Peyer's patch (tissue), 4 donors: ENCODE data around the gene LEKR1. TPM values are rescaled to one million over a fixed set of nuclear protein-coding genes. Genes with fewer than 3 reads are reported as not detected.
"Not testable (repeated sequence)": the region's sequence is repeated elsewhere in the genome, so short reads cannot be mapped to it uniquely, and the experiment has no call there.

ENCODE experiments used
- DNase-seq, 3 donors: peaks; one replicate each; pipeline ENCODE4 v3.0.0-alpha.2; 2017 to 2019
- H3K27ac ChIP-seq, 4 donors: fragments of 200-600 bp; sonication (generic); one replicate each; pipeline ENCODE4 v1.5.1; 2016 to 2019
- H3K27me3 ChIP-seq, 2 donors: fragments of 200-600 bp; sonication (generic); one replicate each; pipeline ENCODE4 v1.5.1; 2019
- H3K36me3 ChIP-seq, 3 donors: fragments of 200-600 bp; sonication (generic); one replicate each; pipeline ENCODE4 v1.5.1; 2016 to 2019
- H3K4me1 ChIP-seq, 4 donors: fragments of 200-600 bp; sonication (generic); one replicate each; pipeline ENCODE4 v1.5.1; 2016 to 2019
- H3K4me3 ChIP-seq, 4 donors: fragments of 200-600 bp; sonication (generic); 1 replicate in 3 of 4; 2 replicates in 1 of 4; pipeline ENCODE4 v1.5.1; 2016 to 2019; ENCODE audit warnings: mild to moderate bottlenecking in 1 of 4
- H3K9me3 ChIP-seq, 4 donors: fragments of 200-600 bp; sonication (generic); one replicate each; pipeline ENCODE4 v1.5.1; 2016 to 2019; ENCODE audit warnings: mild to moderate bottlenecking in 1 of 4
- POLR2A ChIP-seq, 2 donors: fragments of 450-650 bp; IDR thresholded peaks; one replicate each; pipeline ENCODE4 v1.5.1; 2017; ENCODE audit warnings: antibody characterized with exemption in 2 of 2, mild to moderate bottlenecking in 2 of 2, moderate library complexity in 2 of 2
- total RNA-seq, 4 donors: library from RNA; depleted of rRNA; stranded (reverse); fragments of >200 nt; gene quantifications; one replicate each; pipeline ENCODE4 v1.1.0, GENCODE V29; 2016
- TF ChIP-seq, protein P1 (sequence below), 6 experiments: fragments of 450-650 bp in 4 of 6; fragments of 200-600 bp in 2 of 6; sonication (generic) in 1 of 6; IDR thresholded peaks; one replicate each; pipeline ENCODE4 v1.5.1; 2017 to 2019; ENCODE audit warnings: antibody characterized with exemption in 6 of 6, mild to moderate bottlenecking in 3 of 6, moderate library complexity in 1 of 6

Gene LEKR1
- total RNA-seq, 4 donors from 2014 or later = 0.85 to 9.1 (median 0.94) TPM; not detected in 1

DNA sequence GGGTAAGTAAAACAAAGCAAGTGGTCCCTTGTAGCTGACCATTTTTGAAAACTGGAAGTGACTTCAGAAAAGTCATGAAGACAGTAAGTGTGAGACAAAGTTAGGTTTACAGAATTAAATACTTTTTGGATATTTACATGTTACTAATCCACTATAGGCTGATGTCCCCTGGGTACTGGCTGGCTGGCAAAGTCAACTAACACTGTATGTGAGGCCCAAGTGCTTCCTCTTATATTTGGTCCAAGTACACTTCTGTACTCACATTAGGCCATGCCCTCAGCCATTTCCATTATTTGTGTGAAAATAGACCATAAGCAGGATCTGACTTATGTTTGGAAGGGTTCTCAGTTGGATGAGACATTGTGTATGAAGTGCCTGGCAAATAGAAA, 5.5 kb upstream of the LEKR1 start:
- Histone ChIP-seq H3K9me3 (no peaks in the 10 kb centered on the region), H3K27me3 (no peaks in the 10 kb centered on the region), H3K27ac (no peak overlapping the region), H3K36me3 (no peaks in the 10 kb centered on the region), H3K4me1 (peaks cover 0 to 11% (median 7%) of the 10 kb centered on the region in 4 donors), H3K4me3 (no peak overlapping the region)
- DNase-seq = no peak
- TF ChIP-seq POLR2A (IDR thresholded peaks at IDR 0.05) = no peak
- TF ChIP-seq, protein P1, sequence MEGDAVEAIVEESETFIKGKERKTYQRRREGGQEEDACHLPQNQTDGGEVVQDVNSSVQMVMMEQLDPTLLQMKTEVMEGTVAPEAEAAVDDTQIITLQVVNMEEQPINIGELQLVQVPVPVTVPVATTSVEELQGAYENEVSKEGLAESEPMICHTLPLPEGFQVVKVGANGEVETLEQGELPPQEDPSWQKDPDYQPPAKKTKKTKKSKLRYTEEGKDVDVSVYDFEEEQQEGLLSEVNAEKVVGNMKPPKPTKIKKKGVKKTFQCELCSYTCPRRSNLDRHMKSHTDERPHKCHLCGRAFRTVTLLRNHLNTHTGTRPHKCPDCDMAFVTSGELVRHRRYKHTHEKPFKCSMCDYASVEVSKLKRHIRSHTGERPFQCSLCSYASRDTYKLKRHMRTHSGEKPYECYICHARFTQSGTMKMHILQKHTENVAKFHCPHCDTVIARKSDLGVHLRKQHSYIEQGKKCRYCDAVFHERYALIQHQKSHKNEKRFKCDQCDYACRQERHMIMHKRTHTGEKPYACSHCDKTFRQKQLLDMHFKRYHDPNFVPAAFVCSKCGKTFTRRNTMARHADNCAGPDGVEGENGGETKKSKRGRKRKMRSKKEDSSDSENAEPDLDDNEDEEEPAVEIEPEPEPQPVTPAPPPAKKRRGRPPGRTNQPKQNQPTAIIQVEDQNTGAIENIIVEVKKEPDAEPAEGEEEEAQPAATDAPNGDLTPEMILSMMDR (IDR thresholded peaks at IDR 0.05) = no peak

DNA sequence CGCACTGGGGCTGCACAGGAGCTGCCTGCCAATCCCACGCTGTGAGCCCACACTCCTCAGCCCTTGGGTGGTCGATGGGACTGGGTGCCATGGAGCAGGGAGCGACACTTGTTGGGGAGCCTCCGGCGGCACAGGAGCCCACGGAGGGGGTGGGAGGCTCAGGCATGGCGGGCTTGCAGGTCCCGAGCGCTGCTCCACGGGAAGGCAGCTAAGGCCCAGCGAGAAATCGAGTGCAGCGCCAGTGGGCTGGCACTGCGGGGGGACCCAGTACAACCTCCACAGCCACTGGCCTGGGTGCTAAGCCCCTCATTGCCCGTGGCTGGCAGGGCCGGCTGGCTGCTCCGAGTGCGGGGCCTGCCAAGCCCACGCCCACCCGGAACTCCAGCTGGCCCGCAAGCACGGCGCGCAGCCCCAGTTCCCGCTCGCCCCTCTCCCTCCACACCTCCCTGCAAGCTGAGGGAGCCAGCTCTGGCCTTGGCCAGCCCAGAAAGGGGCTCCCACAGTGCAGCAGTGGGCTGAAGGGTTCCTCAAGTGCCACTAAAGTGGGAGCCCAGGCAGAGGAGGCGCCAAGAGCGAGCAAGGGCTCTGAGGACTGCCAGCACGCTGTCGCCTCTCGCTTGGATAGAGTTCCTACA, 3.4 kb upstream of the LEKR1 start:
- not testable (repeated sequence) for DNase-seq, H3K27ac ChIP-seq

DNA sequence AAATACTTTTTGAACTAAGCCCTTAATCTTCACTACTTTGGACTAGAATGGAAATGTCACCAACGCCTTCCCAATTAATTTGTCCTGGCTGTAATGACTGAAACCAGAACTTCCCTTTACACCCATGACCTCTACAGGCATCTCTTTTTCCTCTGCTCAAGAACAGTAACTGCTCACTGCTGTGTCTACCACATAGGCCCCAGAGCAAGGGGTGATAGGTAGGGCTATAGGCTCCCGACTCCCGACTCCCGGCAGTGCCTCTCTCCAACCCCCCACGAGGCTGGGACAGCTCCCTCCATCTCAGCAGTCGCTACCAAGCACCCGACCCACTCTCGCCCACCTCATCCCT, 384 bp upstream of the LEKR1 start:
- DNase-seq = no peak
- Histone ChIP-seq H3K27me3 (no peaks in the 10 kb centered on the region), H3K4me1 (peaks cover 0 to 9% (median 0%) of the 10 kb centered on the region in 4 donors)

More for the DNA sequence above, 3.4 kb upstream of the LEKR1 start:
- not testable (repeated sequence) for H3K4me3 ChIP-seq, H3K36me3 ChIP-seq, H3K27me3 ChIP-seq, H3K9me3 ChIP-seq
- peaks cover 0 to 15% (median 3%) of the 10 kb centered on the region in 4 donors for H3K4me1 ChIP-seq

DNA sequence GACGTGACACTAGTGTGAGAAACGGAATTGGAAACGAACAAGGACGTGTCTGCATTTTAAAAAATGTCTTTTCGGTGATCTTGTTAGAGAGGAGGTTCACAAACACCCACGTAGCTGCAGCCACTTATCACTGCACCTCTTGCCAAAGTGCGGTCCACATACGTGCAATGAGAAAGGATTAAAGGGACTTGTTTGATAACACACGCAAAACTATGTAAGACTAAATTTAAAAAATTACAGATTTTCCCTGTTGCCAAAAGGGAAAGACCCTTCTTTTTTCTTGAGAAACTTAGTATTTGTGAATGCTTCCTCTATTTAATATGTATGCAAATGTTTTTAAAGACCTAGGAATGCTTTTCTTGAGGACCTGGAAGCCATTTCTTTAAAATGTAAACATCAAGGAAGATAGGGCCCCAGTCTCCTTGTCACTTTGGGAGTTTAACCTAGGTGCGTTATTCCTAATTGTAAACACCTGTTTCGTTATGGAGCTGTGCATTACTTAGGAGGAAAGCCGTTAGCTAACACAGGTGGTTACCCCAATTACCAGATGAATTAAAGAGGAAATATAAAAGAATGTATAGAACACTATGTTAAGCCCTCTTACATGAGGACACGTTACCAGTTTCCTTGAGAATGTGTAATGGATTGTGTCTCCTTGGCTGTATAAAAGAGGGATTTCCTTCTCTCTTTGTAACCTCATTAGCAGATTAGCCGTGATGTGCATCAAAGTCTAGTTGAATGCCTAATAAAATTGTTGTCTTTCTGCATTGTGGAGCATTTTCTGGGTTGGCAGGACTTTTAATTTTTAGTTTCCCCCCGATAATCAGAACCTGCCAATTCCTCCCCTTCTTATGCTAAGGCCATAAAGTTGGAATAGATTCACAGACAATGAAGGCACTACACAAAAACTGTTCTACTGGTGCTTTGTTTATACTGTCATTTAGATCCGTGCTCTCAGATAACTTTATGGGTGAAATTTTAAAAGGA, 1.0 kb downstream of the LEKR1 start:
- Histone ChIP-seq H3K9me3 (no peaks in the 10 kb centered on the region), H3K4me3 (peak overlapping the region; percentile 60 to 70 (median 68)), H3K4me1 (peaks cover 0 to 9% (median 0%) of the 10 kb centered on the region in 4 donors), H3K27me3 (no peaks in the 10 kb centered on the region), H3K27ac (peak overlapping the region; percentile 88 to 96 (median 92)), H3K36me3 (no peaks in the 10 kb centered on the region)
- TF ChIP-seq, protein P1 (IDR thresholded peaks at IDR 0.05) = no peak
- no peak for TF ChIP-seq POLR2A (IDR thresholded peaks at IDR 0.05)
- DNase-seq = no peak

More for the DNA sequence above, 384 bp upstream of the LEKR1 start:
- no peaks in the 10 kb centered on the region for H3K9me3 ChIP-seq
- H3K4me3 ChIP-seq = peak overlapping the region; percentile 60 to 70 (median 68)
- no peaks in the 10 kb centered on the region for H3K36me3 ChIP-seq
- peak overlapping the region; percentile 88 to 96 (median 92) for H3K27ac ChIP-seq
- TF ChIP-seq POLR2A (IDR thresholded peaks at IDR 0.05) = no peak
- TF ChIP-seq, protein P1 (IDR thresholded peaks at IDR 0.05) = no peak

DNA sequence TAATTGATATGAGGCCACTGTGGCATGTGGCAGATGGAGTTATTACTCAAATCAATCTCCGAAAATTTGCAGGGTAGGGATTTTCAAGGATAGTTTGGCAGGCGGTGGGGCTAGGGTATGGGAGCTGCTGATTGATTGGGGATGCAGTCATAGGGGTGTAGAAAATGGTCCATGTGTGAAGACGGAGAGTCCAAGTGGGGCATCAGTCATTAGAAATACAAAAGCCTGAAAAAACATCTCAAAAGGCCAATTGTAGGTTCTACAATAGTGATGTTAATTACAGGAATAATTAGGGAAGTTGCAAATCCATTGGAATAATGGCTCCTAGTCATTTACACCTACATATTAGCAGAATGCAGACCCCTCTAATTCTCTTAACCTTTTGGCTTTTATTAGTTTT, 4.9 kb downstream of the LEKR1 start:
- no peaks in the 10 kb centered on the region for H3K27me3 ChIP-seq
- H3K4me1 ChIP-seq = peaks cover 0 to 9% (median 0%) of the 10 kb centered on the region in 4 donors
- no peaks in the 10 kb centered on the region for H3K36me3 ChIP-seq
- H3K27ac ChIP-seq = no peak overlapping the region
- no peak for DNase-seq
- H3K9me3 ChIP-seq = no peaks in the 10 kb centered on the region
- no peak overlapping the region for H3K4me3 ChIP-seq
- TF ChIP-seq POLR2A (IDR thresholded peaks at IDR 0.05) = no peak
- TF ChIP-seq, protein P1 (IDR thresholded peaks at IDR 0.05) = no peak

DNA sequence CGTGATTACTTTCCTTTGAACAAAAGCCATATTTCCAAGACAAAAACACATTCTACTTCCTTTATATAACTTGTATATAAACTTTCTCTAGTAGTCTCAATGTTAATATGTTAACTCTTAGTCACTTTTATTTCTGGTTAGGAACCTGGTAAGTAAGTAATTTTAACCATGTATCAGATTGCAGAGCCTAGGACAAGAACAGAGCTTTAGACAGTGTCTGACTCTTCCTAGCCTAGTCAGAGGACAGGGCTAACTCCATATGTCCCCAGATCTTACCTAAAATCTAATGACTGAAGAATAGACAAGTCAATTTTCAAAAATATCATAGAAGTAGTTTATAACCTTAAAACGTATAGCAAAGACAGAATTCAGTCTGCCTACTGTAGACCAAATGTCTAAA, 8.3 kb downstream of the LEKR1 start:
- TF ChIP-seq POLR2A (IDR thresholded peaks at IDR 0.05) = no peak
- TF ChIP-seq, protein P1 (IDR thresholded peaks at IDR 0.05) = no peak
- H3K27ac ChIP-seq = no peak overlapping the region
- no peaks in the 10 kb centered on the region for H3K9me3 ChIP-seq
- H3K36me3 ChIP-seq = no peaks in the 10 kb centered on the region
- H3K4me3 ChIP-seq = no peak overlapping the region
- H3K4me1 ChIP-seq = no peaks in the 10 kb centered on the region
- no peak for DNase-seq
- no peaks in the 10 kb centered on the region for H3K27me3 ChIP-seq
